C4-2B (cell line): ENCODE results near the gene AAK1.

Experiments used
- H3K27ac ChIP-seq: fragments of 450-650 bp; 2 replicates; pipeline ENCODE4 v1.5.1; 2017
- CTCF ChIP-seq: fragments of 450-650 bp; conservative IDR thresholded peaks from 2 replicates; pipeline ENCODE4 v1.5.1; 2017; ENCODE audit warnings: mild to moderate bottlenecking
- ZFX ChIP-seq: fragments of 450-650 bp; IDR thresholded peaks from 2 replicates; pipeline ENCODE4 v1.6.1; 2017

AAK1 gene

GRCh38 chr2:69634196-69634821, 9.2 kb downstream of the AAK1 start:
- no peak overlapping the region for H3K27ac ChIP-seq
- TF ChIP-seq CTCF (no peak), ZFX (no peak)

- TF ChIP-seq CTCF, result no peak
- no peak for TF ChIP-seq ZFX
Observed at GRCh38 chr2:69631402-69631801, 12.1 kb downstream of the AAK1 start.

GRCh38 chr2:69629921-69630608, 13.5 kb downstream of the AAK1 start:
- no peak overlapping the region for H3K27ac ChIP-seq
- TF ChIP-seq CTCF (no peak), ZFX (no peak)

More at GRCh38 chr2:69631402-69631801, 12.1 kb downstream of the AAK1 start:
- H3K27ac ChIP-seq, result no peak overlapping the region

- TF ChIP-seq ZFX, result no peak
- no peak for TF ChIP-seq CTCF
- H3K27ac ChIP-seq, result no peak overlapping the region
Observed at GRCh38 chr2:69628325-69629021, 15.1 kb downstream of the AAK1 start.

- TF ChIP-seq CTCF (no peak), ZFX (no peak)
- no peak overlapping the region for H3K27ac ChIP-seq
Observed at GRCh38 chr2:69625078-69625795, 18.3 kb downstream of the AAK1 start.

GRCh38 chr2:69624611-69625010, 18.9 kb downstream of the AAK1 start:
- TF ChIP-seq ZFX, result no peak
- TF ChIP-seq CTCF, result no peak
- no peak overlapping the region for H3K27ac ChIP-seq

- TF ChIP-seq CTCF (no peak), ZFX (no peak)
- H3K27ac ChIP-seq, result no peak overlapping the region
Observed at GRCh38 chr2:69624131-69624530, 19.4 kb downstream of the AAK1 start.
